Measurements from ENCODE around the gene VN1R5. TPM values are rescaled to one million over a fixed set of nuclear protein-coding genes. Genes with fewer than 3 reads are reported as not detected.

VN1R5 gene
- total and polyA plus RNA-seq, 2 of the 4 experiments (the other 2 are of a cell fraction), result not detected

DNA sequence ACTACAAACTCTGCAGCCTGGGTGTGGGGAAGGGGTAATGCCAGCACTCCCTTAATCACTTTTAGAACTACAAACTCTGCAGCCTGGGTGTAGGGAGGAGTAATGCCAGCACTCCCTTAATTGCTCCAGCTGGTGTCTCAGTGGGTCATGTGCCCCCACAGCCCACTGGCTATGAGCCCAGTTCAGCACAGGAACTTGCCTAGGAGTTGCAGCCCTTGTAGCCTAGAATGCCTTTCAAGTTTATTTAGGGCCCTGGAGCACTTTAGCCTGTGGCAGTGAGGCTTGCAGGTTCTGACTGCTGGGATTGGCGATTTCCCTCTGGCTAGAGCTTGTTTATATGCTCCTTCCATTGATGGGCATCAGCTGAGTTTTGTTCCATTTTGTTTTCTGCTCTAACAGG is 17.1 kb downstream of the VN1R5 start:
- TF ChIP-seq MAFK (IDR thresholded peaks at IDR 0.05; ENCODE audit: low read depth, low read length), result no peak
- no peak for TF ChIP-seq CEBPB (IDR thresholded peaks at IDR 0.05; ENCODE audit: low read depth, low read length)
- no peak for TF ChIP-seq BHLHE40 (IDR thresholded peaks at IDR 0.05; ENCODE audit: low read depth, low read length)
- no peak for TF ChIP-seq RAD21 (IDR thresholded peaks at IDR 0.05; ENCODE audit: low read length)
- TF ChIP-seq MXI1 (IDR thresholded peaks at IDR 0.05; ENCODE audit: borderline replicate concordance, low read depth, low read length), result no peak
- TF ChIP-seq CHD1 (IDR thresholded peaks at IDR 0.05; ENCODE audit: low read depth, low read length), result no peak
- DNase-seq (no peak), ATAC-seq (ENCODE audit: low read depth) (no peak; the same call in 1 of the 2 replicates)
- H3K79me1 ChIP-seq (ENCODE audit: low read depth in 1 of 2, low read length in 2 of 2), result no peaks in the 10 kb centered on the region
- no peak overlapping the region for H2AK9ac ChIP-seq (replicated peaks; ENCODE audit: low read depth, low read length, poor library complexity)
- H3K9ac ChIP-seq (ENCODE audit: low read depth, low read length), result no peak overlapping the region
- H2BK5ac ChIP-seq (ENCODE audit: low read depth, low read length, poor library complexity, severe bottlenecking), result no peak overlapping the region
- no peak overlapping the region for H3K56ac ChIP-seq (ENCODE audit: extremely low read depth, insufficient read depth, low read length)
- ChIA-PET POLR2A (ENCODE audit: unreplicated experiment) (no interaction called here), CTCF (no interaction called here)
- H4K8ac ChIP-seq (ENCODE audit: low read depth in 2 of 2, low read length in 2 of 2), result no peak overlapping the region
- no peak overlapping the region for H3K18ac ChIP-seq (ENCODE audit: low read depth, low read length)
- BruUV-seq (replicated peaks), result no TSS peak
- in situ Hi-C loops (cut with MboI; ENCODE audit: low sequenced_read_pairs), result no loop called here
- no peak overlapping the region for H3K27ac ChIP-seq (ENCODE audit: insufficient read depth, low read length)
- H2BK15ac ChIP-seq (ENCODE audit: low read depth, low read length), result no peak overlapping the region
- H2BK20ac ChIP-seq (ENCODE audit: low read depth, low read length), result no peak overlapping the region
- H3K23ac ChIP-seq (ENCODE audit: low read depth, low read length), result no peak overlapping the region
- H2AK5ac ChIP-seq (ENCODE audit: low read depth, low read length), result no peak overlapping the region
- H3K27me3 ChIP-seq (ENCODE audit: control insufficient read depth, insufficient read depth, low read length), result no peaks in the 10 kb centered on the region
- H4K91ac ChIP-seq (ENCODE audit: insufficient read depth, low read depth, low read length), result no peak overlapping the region
- H3K4ac ChIP-seq (ENCODE audit: low read depth, low read length), result no peak overlapping the region
- no peak overlapping the region for H2BK120ac ChIP-seq (ENCODE audit: low read depth, low read length)
- no peaks in the 10 kb centered on the region for H3K9me1 ChIP-seq (ENCODE audit: insufficient read depth, low read length)
- no peak overlapping the region for H2AFZ ChIP-seq (replicated peaks; ENCODE audit: low read length, poor library complexity)
- H3K4me1 ChIP-seq (ENCODE audit: control insufficient read depth, insufficient read depth, low read length), result no peaks in the 10 kb centered on the region
- intact Hi-C loops (cut with micrococcal nuclease), result no loop called here
- H3K9me3 ChIP-seq (ENCODE audit: control insufficient read depth, insufficient read depth, low read length), result no peaks in the 10 kb centered on the region
- dilution Hi-C loops (cut with HindIII; ENCODE audit: low sequenced_read_pairs, unreplicated experiment), result no loop called here
- H4K5ac ChIP-seq (ENCODE audit: low read depth, low read length), result no peak overlapping the region
- 43% methylated on average over 1 of the region's 1 CpG; no CpG with 5 or more reads in 1 of the 2 experiments for WGBS, 2 experiments (ENCODE audit: extremely low coverage in 2 of 2, insufficient read length in 1 of 2)
- no peaks in the 10 kb centered on the region for H3K36me3 ChIP-seq (ENCODE audit: control insufficient read depth, insufficient read depth, low read length)
- no peak overlapping the region for H3K14ac ChIP-seq (replicated peaks; ENCODE audit: low read depth, low read length)
- no peaks in the 10 kb centered on the region for H4K20me1 ChIP-seq (ENCODE audit: insufficient read depth, low read length)
- no peak overlapping the region for H3K4me2 ChIP-seq (ENCODE audit: low read depth, low read length)
- H3K4me3 ChIP-seq (ENCODE audit: insufficient read depth, low read depth, low read length), result no peak overlapping the region
